Neutrophil (primary cell): ENCODE data around the gene TLN1.

Source experiments
- H3K27ac ChIP-seq: fragments of 200-600 bp; sonication (generic); 2 replicates; pipeline ENCODE4 v1.5.1; 2016; ENCODE audit warnings: mild to moderate bottlenecking, moderate library complexity
- H3K27me3 ChIP-seq: fragments of 200-600 bp; sonication (generic); 2 replicates; pipeline ENCODE4 v1.6.0; 2016; ENCODE audit warnings: mild to moderate bottlenecking
- H3K36me3 ChIP-seq: fragments of 200-600 bp; sonication (generic); 2 replicates; pipeline ENCODE4 v1.5.1; 2017
- H3K4me1 ChIP-seq, 2 experiments: fragments of 200-600 bp in 1 of 2; sonication (generic) in 1 of 2; 1 replicate in 1 of 2; 2 replicates in 1 of 2; pipeline versions ENCODE4 v1.5.1 to v1.6.1; 2013 to 2016; ENCODE audit warnings: low read depth in 1 of 2, low read length in 1 of 2, mild to moderate bottlenecking in 1 of 2, moderate library complexity in 1 of 2; ENCODE audit not compliant: control insufficient read depth in 1 of 2, insufficient read depth in 1 of 2
- H3K4me3 ChIP-seq, 2 experiments: fragments of 200-600 bp in 1 of 2; sonication (generic) in 1 of 2; 1 replicate in 1 of 2; 2 replicates in 1 of 2; pipeline ENCODE4 v1.5.1; 2013 to 2016; ENCODE audit warnings: low read depth in 1 of 2, low read length in 1 of 2, mild to moderate bottlenecking in 1 of 2, moderate library complexity in 1 of 2
- H3K9me3 ChIP-seq: fragments of 200-600 bp; sonication (generic); 2 replicates; pipeline ENCODE4 v1.5.1; 2016
- CTCF ChIP-seq: fragments of 200-600 bp; sonication (generic); IDR thresholded peaks from 2 replicates; pipeline ENCODE4 v1.5.1; 2016; ENCODE audit warnings: antibody characterized with exemption

The TLN1 gene

GRCh38 chr9:35716230-35716629 is 15.8 kb downstream of the TLN1 start:
- H3K27ac ChIP-seq = no peak overlapping the region
- H3K36me3 ChIP-seq = peaks cover 100% of the 10 kb centered on the region
- no peak for TF ChIP-seq CTCF
- H3K4me3 ChIP-seq = no peak overlapping the region
- H3K4me1 ChIP-seq = no peaks in the 10 kb centered on the region
- no peaks in the 10 kb centered on the region for H3K27me3 ChIP-seq
- peaks cover 6% of the 10 kb centered on the region for H3K9me3 ChIP-seq

- Histone ChIP-seq H3K4me3 (no peak overlapping the region), H3K27me3 (no peaks in the 10 kb centered on the region), H3K27ac (no peak overlapping the region), H3K4me1 (no peaks in the 10 kb centered on the region), H3K9me3 (peaks cover 12% of the 10 kb centered on the region), H3K36me3 (peaks cover 100% of the 10 kb centered on the region)
- no peak for TF ChIP-seq CTCF
Observed at GRCh38 chr9:35714579-35715252, 17.3 kb downstream of the TLN1 start.

- TF ChIP-seq CTCF = no peak
- no peaks in the 10 kb centered on the region for H3K27me3 ChIP-seq
Observed at GRCh38 chr9:35714123-35714522, 17.9 kb downstream of the TLN1 start.

GRCh38 chr9:35713578-35713977 is 18.4 kb downstream of the TLN1 start:
- H3K27ac ChIP-seq = no peak overlapping the region
- TF ChIP-seq CTCF = no peak
- no peaks in the 10 kb centered on the region for H3K4me1 ChIP-seq
- H3K27me3 ChIP-seq = no peaks in the 10 kb centered on the region
- peaks cover 100% of the 10 kb centered on the region for H3K36me3 ChIP-seq
- peaks cover 12% of the 10 kb centered on the region for H3K9me3 ChIP-seq
- no peak overlapping the region for H3K4me3 ChIP-seq

More at GRCh38 chr9:35714123-35714522, 17.9 kb downstream of the TLN1 start:
- peaks cover 100% of the 10 kb centered on the region for H3K36me3 ChIP-seq
- no peaks in the 10 kb centered on the region for H3K4me1 ChIP-seq
- no peak overlapping the region for H3K27ac ChIP-seq
- H3K9me3 ChIP-seq = peaks cover 12% of the 10 kb centered on the region
- no peak overlapping the region for H3K4me3 ChIP-seq

GRCh38 chr9:35712762-35713400 is 19.1 kb downstream of the TLN1 start:
- Histone ChIP-seq H3K4me1 (no peaks in the 10 kb centered on the region), H3K36me3 (peaks cover 100% of the 10 kb centered on the region), H3K9me3 (peaks cover 16% of the 10 kb centered on the region), H3K27me3 (no peaks in the 10 kb centered on the region), H3K27ac (no peak overlapping the region), H3K4me3 (no peak overlapping the region)
- no peak for TF ChIP-seq CTCF
